GM23248 (cell line): ENCODE results near the gene TBCC.

Experiments
- EZH2 ChIP-seq: fragments of 200-600 bp; sonication (generic); IDR thresholded peaks from 2 replicates; pipeline ENCODE4 v1.6.1; 2018; ENCODE audit warnings: antibody characterized with exemption, mild to moderate bottlenecking; ENCODE audit not compliant: insufficient read depth, poor library complexity, severe bottlenecking
- EZH2phosphoT487 ChIP-seq: fragments of 200-600 bp; sonication (generic); IDR thresholded peaks from 2 replicates; pipeline ENCODE4 v1.6.1; 2018; ENCODE audit warnings: antibody characterized with exemption, moderate library complexity, mild to moderate bottlenecking, low read depth; ENCODE audit not compliant: insufficient read depth

GRCh38 chr6:42751055-42751454 lies 5.2 kb upstream of the TBCC start:
- no peak for TF ChIP-seq EZH2phosphoT487
- TF ChIP-seq EZH2: no peak
